ENCODE measurements around the gene SMNDC1. TPM values are rescaled to one million over a fixed set of nuclear protein-coding genes. Genes with fewer than 3 reads are reported as not detected.

The SMNDC1 gene
- total and polyA plus RNA-seq, 10 of the 15 experiments (the other 5 are each of a cell fraction or from before 2014, with no cell fraction given) = 4.6 to 37.2 (median 18.1) TPM

DNA sequence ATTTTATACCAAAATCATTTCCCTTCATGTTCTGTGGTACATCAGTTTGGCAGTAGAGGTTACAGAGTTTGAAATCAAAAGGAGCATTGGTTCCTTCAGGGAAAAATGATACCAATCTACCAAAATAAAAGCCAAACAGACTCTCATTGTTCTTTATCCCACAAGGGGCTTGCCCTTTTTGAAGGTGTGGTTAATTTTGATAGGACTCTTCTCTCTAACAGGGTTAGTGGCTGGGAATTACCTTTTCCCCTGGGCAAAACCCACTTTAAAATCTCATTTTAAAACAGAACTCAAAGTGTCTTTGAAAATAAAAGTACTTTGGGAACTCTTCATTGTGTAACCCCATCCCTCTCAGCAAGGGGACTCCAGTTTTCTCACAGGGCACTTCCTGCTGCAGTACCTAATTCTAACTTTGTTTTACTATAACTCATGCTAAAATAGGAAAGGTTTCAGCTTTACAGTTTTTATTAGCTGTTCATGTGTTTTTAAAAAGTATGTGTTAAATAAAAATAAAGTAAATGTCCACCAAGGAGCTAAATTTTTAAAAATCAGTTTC is 30.6 kb downstream of the SMNDC1 start (continued):
- TF ChIP-seq, protein P1, sequence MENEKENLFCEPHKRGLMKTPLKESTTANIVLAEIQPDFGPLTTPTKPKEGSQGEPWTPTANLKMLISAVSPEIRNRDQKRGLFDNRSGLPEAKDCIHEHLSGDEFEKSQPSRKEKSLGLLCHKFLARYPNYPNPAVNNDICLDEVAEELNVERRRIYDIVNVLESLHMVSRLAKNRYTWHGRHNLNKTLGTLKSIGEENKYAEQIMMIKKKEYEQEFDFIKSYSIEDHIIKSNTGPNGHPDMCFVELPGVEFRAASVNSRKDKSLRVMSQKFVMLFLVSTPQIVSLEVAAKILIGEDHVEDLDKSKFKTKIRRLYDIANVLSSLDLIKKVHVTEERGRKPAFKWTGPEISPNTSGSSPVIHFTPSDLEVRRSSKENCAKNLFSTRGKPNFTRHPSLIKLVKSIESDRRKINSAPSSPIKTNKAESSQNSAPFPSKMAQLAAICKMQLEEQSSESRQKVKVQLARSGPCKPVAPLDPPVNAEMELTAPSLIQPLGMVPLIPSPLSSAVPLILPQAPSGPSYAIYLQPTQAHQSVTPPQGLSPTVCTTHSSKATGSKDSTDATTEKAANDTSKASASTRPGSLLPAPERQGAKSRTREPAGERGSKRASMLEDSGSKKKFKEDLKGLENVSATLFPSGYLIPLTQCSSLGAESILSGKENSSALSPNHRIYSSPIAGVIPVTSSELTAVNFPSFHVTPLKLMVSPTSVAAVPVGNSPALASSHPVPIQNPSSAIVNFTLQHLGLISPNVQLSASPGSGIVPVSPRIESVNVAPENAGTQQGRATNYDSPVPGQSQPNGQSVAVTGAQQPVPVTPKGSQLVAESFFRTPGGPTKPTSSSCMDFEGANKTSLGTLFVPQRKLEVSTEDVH (IDR thresholded peaks at IDR 0.05; ENCODE audit: low read depth, partially characterized antibody) = no peak
- TF ChIP-seq IKZF2 (IDR thresholded peaks at IDR 0.05) = peak; percentile 70 to 82
- peak; percentile 87 for TF ChIP-seq MEF2B (IDR thresholded peaks at IDR 0.05; ENCODE audit: partially characterized antibody, poor library complexity, severe bottlenecking)
- TF ChIP-seq MXI1 (IDR thresholded peaks at IDR 0.05; ENCODE audit: low read depth, low read length) = no peak
- no peak for TF ChIP-seq PAX8 (IDR thresholded peaks at IDR 0.05)
- no peak for TF ChIP-seq RAD21 (IDR thresholded peaks at IDR 0.05; ENCODE audit: insufficient read depth, low read depth, low read length)
- no peak for TF ChIP-seq NFXL1 (IDR thresholded peaks at IDR 0.05; ENCODE audit: borderline replicate concordance)
- TF ChIP-seq RUNX3 (IDR thresholded peaks at IDR 0.05; ENCODE audit: low read length) = peak; percentile 77
- TF ChIP-seq EP300 (IDR thresholded peaks at IDR 0.05; ENCODE audit: borderline replicate concordance in 1 of 2, control insufficient read depth in 1 of 2, low read depth in 2 of 2, low read length in 2 of 2) = peak in 1 of 2 experiments; percentile 40; a peak in 1 of 4 replicates
- no peak for TF ChIP-seq SPI1 (IDR thresholded peaks at IDR 0.05; ENCODE audit: borderline replicate concordance, insufficient read depth, low read depth, low read length)
- no peak for TF ChIP-seq SREBF1 (IDR thresholded peaks at IDR 0.05; ENCODE audit: low read length)
- 0 out of 2 replicates have a peak, but pooled peaks have one; percentile 31 for TF ChIP-seq BCL11A (IDR thresholded peaks at IDR 0.05; ENCODE audit: low read depth, low read length)
- no peak for TF ChIP-seq ZNF24 (IDR thresholded peaks at IDR 0.05)
- no peak for TF ChIP-seq KDM1A (IDR thresholded peaks at IDR 0.05; ENCODE audit: borderline replicate concordance)
- TF ChIP-seq CBX5 (IDR thresholded peaks at IDR 0.05; ENCODE audit: low read depth) = no peak
- TF ChIP-seq, protein P2, sequence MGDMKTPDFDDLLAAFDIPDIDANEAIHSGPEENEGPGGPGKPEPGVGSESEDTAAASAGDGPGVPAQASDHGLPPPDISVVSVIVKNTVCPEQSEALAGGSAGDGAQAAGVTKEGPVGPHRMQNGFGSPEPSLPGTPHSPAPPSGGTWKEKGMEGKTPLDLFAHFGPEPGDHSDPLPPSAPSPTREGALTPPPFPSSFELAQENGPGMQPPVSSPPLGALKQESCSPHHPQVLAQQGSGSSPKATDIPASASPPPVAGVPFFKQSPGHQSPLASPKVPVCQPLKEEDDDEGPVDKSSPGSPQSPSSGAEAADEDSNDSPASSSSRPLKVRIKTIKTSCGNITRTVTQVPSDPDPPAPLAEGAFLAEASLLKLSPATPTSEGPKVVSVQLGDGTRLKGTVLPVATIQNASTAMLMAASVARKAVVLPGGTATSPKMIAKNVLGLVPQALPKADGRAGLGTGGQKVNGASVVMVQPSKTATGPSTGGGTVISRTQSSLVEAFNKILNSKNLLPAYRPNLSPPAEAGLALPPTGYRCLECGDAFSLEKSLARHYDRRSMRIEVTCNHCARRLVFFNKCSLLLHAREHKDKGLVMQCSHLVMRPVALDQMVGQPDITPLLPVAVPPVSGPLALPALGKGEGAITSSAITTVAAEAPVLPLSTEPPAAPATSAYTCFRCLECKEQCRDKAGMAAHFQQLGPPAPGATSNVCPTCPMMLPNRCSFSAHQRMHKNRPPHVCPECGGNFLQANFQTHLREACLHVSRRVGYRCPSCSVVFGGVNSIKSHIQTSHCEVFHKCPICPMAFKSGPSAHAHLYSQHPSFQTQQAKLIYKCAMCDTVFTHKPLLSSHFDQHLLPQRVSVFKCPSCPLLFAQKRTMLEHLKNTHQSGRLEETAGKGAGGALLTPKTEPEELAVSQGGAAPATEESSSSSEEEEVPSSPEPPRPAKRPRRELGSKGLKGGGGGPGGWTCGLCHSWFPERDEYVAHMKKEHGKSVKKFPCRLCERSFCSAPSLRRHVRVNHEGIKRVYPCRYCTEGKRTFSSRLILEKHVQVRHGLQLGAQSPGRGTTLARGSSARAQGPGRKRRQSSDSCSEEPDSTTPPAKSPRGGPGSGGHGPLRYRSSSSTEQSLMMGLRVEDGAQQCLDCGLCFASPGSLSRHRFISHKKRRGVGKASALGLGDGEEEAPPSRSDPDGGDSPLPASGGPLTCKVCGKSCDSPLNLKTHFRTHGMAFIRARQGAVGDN (IDR thresholded peaks at IDR 0.05) = no peak
- peak; percentile 64; the same call in 1 of the 2 replicates for TF ChIP-seq RELB (IDR thresholded peaks at IDR 0.05; ENCODE audit: low read depth)
- no peak for TF ChIP-seq RFX5 (IDR thresholded peaks at IDR 0.05; ENCODE audit: low read depth, low read length)
- TF ChIP-seq EED (IDR thresholded peaks at IDR 0.05; ENCODE audit: low read depth) = no peak
- TF ChIP-seq FOXK2 (IDR thresholded peaks at IDR 0.05) = no peak
- TF ChIP-seq YY1 (IDR thresholded peaks at IDR 0.05; ENCODE audit: low read depth, low read length) = no peak
- no peak for TF ChIP-seq POU2F2 (IDR thresholded peaks at IDR 0.05; ENCODE audit: borderline replicate concordance, low read depth, low read length)
- TF ChIP-seq IKZF1 (conservative IDR thresholded peaks at IDR 0.05) = peak; percentile 52
- TF ChIP-seq KAT2A (conservative IDR thresholded peaks at IDR 0.05; ENCODE audit: control insufficient read depth, low read depth, low read length) = no peak
